GM18526 (cell line): ENCODE results near the gene CDH5.

Experiments
- POLR2A ChIP-seq: IDR thresholded peaks from 3 replicates; pipeline ENCODE4 v1.6.1; 2011; ENCODE audit not compliant: insufficient read length; ENCODE audit errors: extremely low read depth

CDH5 gene

GRCh38 chr16:66363211-66363777 is 3.2 kb upstream of the CDH5 start:
- no peak for TF ChIP-seq POLR2A

GRCh38 chr16:66364117-66364958 is 2.2 kb upstream of the CDH5 start:
- no peak for TF ChIP-seq POLR2A

- no peak for TF ChIP-seq POLR2A
These were observed 1.6 kb upstream of the CDH5 start for GRCh38 chr16:66364959-66365306.

GRCh38 chr16:66365651-66366050 is 840 bp upstream of the CDH5 start:
- TF ChIP-seq POLR2A: no peak

DNA sequence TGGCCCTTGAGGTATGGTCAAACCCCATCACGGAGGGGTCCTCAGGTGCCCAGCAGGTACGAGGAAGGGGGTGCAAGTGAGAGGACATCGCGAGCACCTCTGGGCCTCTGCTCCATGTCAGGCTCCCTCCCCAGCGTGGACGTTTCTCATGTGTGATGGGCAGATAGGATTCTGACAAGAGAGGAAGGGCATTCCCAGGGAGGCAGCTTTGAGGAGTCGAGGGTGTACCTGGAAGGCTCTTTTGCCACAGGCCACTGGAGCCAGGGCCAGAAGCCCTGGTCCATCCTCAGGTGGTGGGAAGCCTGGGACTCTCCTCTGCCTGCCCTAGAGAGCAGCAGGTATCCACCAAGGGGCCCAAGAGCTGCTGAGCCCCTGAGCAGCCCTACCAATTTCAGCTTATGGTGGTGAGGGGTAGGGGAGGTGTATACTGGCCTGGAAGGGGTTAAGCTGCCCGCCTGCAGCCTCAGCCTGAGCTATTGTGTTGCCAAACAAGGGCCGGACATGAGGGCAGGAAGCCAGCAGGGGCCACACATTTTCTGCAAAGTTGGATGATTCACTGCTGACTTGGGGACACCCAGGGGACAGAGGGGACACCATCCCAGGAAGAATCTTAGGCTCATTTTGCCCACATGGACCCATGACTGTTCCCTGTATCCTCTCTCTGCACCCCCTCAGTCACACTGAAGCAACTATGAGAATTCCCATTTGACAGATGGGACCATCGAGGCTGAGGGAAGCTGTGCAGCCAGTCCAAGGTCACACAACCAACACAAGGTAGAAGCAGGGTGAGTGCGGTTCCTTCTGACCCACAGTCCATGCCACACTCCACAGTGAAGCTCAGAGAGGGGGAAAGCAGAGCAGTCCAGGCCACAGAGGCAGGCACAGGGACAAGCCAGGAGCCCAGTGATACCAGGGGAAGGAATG is 1.7 kb downstream of the CDH5 start:
- TF ChIP-seq POLR2A: no peak

GRCh38 chr16:66369055-66369592 is 2.6 kb downstream of the CDH5 start:
- TF ChIP-seq POLR2A: no peak

- no peak for TF ChIP-seq POLR2A
These were observed 4.5 kb downstream of the CDH5 start for GRCh38 chr16:66370786-66371684.

GRCh38 chr16:66372078-66372897 is 5.8 kb downstream of the CDH5 start:
- TF ChIP-seq POLR2A: no peak

- TF ChIP-seq POLR2A: no peak
These were observed 6.3 kb downstream of the CDH5 start for GRCh38 chr16:66372898-66373155.

- no peak for TF ChIP-seq POLR2A
These were observed 7.2 kb downstream of the CDH5 start for GRCh38 chr16:66373667-66374066.

DNA sequence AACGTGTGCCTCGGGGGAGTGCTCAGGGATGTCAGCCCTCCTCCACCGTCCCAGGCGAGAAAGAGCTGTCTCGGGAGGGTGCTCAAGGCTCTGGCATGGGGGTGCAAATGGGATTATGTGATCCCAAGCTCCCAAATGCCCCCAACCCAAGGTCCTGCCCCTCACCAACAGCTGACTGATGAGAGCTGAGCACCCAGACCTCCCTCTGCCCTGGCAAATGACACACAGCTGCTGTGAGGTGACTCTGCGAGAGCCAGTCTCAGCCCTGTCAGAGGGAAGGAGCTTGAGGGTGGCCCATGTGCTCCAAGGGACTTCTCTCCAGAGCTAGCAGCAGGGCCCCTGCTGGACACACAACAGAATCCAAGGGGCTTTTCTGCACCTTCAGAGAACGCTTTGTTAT is 7.7 kb downstream of the CDH5 start:
- no peak for TF ChIP-seq POLR2A

DNA sequence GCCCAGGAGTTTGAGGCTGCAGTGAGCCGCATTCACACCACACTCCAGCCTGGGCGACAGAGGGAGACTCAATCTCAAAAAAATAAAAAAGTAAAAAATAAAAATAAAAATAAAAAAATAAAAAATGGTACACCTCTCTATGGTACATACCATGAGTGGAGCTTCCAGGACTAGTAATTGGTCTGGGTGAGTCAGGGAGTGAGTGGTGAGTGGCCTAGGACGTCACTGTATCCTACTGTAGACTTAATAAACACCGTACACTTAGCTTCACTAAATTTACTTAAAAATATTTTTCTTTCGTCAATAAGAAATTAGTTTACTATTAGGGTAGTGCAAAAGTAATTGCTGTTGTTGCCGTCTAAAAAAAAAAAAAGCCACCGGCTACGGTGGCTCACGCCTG is 9.0 kb downstream of the CDH5 start:
- TF ChIP-seq POLR2A: no peak

DNA sequence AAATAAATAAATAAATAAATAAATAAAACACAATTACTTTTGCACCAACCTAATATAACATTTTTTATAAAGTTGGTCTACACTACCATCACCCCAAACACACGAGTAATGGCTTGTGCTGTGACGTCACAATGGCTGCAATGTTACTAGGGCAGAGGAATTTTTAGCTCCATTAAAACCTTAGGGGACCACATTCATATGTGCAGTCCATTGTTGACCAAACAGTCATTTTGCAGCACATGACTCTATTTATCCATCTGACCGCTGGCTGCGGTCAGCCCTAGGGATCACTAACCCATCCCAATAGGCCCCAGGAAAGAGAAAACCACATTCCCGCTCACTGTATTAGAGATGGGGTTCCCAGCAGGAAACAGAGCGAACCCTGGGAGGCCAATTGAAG is 9.6 kb downstream of the CDH5 start:
- TF ChIP-seq POLR2A: no peak
